ENCODE results near the gene SUB1. TPM values are rescaled to one million over a fixed set of nuclear protein-coding genes. Genes with fewer than 3 reads are reported as not detected.

Gene SUB1
- total RNA-seq, 3 donors from 2014 or later (not counting 1 experiment from before 2014, with no cell fraction given), result 330 to 352 (median 338) TPM

- Mint-ChIP-seq H3K9me3 (peaks cover 0 to 2% of the 10 kb centered on the region in 2 donors), H3K27ac (no peak overlapping the region), H3K4me1 (no peaks in the 10 kb centered on the region), H3K4me3 (no peak overlapping the region), H3K27me3 (ENCODE audit: low read depth in 2 of 2) (no peaks in the 10 kb centered on the region), H3K36me3 (no peaks in the 10 kb centered on the region)
- ATAC-seq, result no peak
- WGBS (ENCODE audit: insufficient coverage), result 92% methylated on average over 6 of the region's 6 CpGs
- H3K9me3 ChIP-seq (ENCODE audit: control insufficient read depth, insufficient read depth, low read length), result no peaks in the 10 kb centered on the region
- H3K36me3 ChIP-seq (ENCODE audit: control insufficient read depth, insufficient read depth, low read length), result no peaks in the 10 kb centered on the region
- H3K27ac ChIP-seq (ENCODE audit: low read length), result no peak overlapping the region
- no peaks in the 10 kb centered on the region for H3K4me1 ChIP-seq (ENCODE audit: control insufficient read depth, insufficient read depth, low read length)
- no peak overlapping the region for H3K4me3 ChIP-seq (ENCODE audit: low read length)
- TF ChIP-seq CTCF (IDR thresholded peaks at IDR 0.05), result no peak
- DNase-seq, result no peak
- H3K27me3 ChIP-seq (ENCODE audit: control insufficient read depth, insufficient read depth, low read length), result no peaks in the 10 kb centered on the region
- intact Hi-C loops (cut with micrococcal nuclease), result no loop called here
These were observed 61.0 kb downstream of the SUB1 start for GRCh38 chr5:32646061-32646969.

- no peak for TF ChIP-seq CTCF (IDR thresholded peaks at IDR 0.05)
- Mint-ChIP-seq H3K27me3 (ENCODE audit: low read depth in 2 of 2) (peaks cover 0 to 3% of the 10 kb centered on the region in 2 donors), H3K36me3 (no peaks in the 10 kb centered on the region), H3K9me3 (peaks cover 0 to 2% of the 10 kb centered on the region in 2 donors), H3K4me3 (no peak overlapping the region), H3K4me1 (no peaks in the 10 kb centered on the region), H3K27ac (no peak overlapping the region)
- intact Hi-C loops (cut with micrococcal nuclease), result no loop called here
- no peak for DNase-seq
- Histone ChIP-seq H3K36me3 (ENCODE audit: control insufficient read depth, insufficient read depth, low read length) (no peaks in the 10 kb centered on the region), H3K4me3 (ENCODE audit: low read length) (no peak overlapping the region), H3K9me3 (ENCODE audit: control insufficient read depth, insufficient read depth, low read length) (no peaks in the 10 kb centered on the region), H3K27ac (ENCODE audit: low read length) (no peak overlapping the region), H3K27me3 (ENCODE audit: control insufficient read depth, insufficient read depth, low read length) (no peaks in the 10 kb centered on the region), H3K4me1 (ENCODE audit: control insufficient read depth, insufficient read depth, low read length) (no peaks in the 10 kb centered on the region)
- WGBS (ENCODE audit: insufficient coverage), result 95% methylated on average over 4 of the region's 4 CpGs
- no peak for ATAC-seq
These were observed 65.7 kb downstream of the SUB1 start for GRCh38 chr5:32651088-32651487.

- Histone ChIP-seq H3K4me3 (ENCODE audit: low read length) (no peak overlapping the region), H3K4me1 (ENCODE audit: control insufficient read depth, insufficient read depth, low read length) (no peaks in the 10 kb centered on the region), H3K36me3 (ENCODE audit: control insufficient read depth, insufficient read depth, low read length) (no peaks in the 10 kb centered on the region), H3K9me3 (ENCODE audit: control insufficient read depth, insufficient read depth, low read length) (no peaks in the 10 kb centered on the region), H3K27ac (ENCODE audit: low read length) (no peak overlapping the region), H3K27me3 (ENCODE audit: control insufficient read depth, insufficient read depth, low read length) (no peaks in the 10 kb centered on the region)
- H3K4me3 Mint-ChIP-seq, result no peak overlapping the region
- no peak overlapping the region for H3K27ac Mint-ChIP-seq
- 88% methylated on average over 3 of the region's 5 CpGs for WGBS (ENCODE audit: insufficient coverage)
- no peak for TF ChIP-seq CTCF (IDR thresholded peaks at IDR 0.05)
- DNase-seq (no peak), ATAC-seq (no peak)
- no peaks in the 10 kb centered on the region for H3K36me3 Mint-ChIP-seq
- H3K27me3 Mint-ChIP-seq (ENCODE audit: low read depth in 2 of 2), result peaks cover 0 to 3% of the 10 kb centered on the region in 2 donors
- intact Hi-C loops (cut with micrococcal nuclease), result no loop called here
- H3K9me3 Mint-ChIP-seq, result peaks cover 0 to 2% of the 10 kb centered on the region in 2 donors
- H3K4me1 Mint-ChIP-seq, result no peaks in the 10 kb centered on the region
These were observed 66.3 kb downstream of the SUB1 start for GRCh38 chr5:32651638-32652037.

Other genes starting within 250 kb of the SUB1 start
- gene ZFR, start 140.8 kb upstream of the SUB1 start, total RNA-seq, result 10 to 100 TPM; 62.7 to 70.8 (median 62.7) TPM
- gene NPR3, start 125.8 kb downstream of the SUB1 start, total RNA-seq, result under 1 TPM in 1 of 3 donors, not detected in 2; 0.23 TPM